GM13977 (cell line): ENCODE measurements around the gene PTAFR.

ENCODE experiments used
- DNase-seq: peaks from one replicate; pipeline ENCODE4 v3.0.0; 2012; ENCODE audit warnings: low spot score
- in situ Hi-C: fragments of 300-500 bp; cut with MboI; formaldehyde crosslinking; loops from one replicate; pipeline ENCODE4 v1.12.0; 2022; ENCODE audit warnings: low sequenced_read_pairs, low pct_unique_long_range_greater_than_20kb, mixed read lengths, inconsistent platforms; ENCODE audit not compliant: unreplicated experiment
- TF ChIP-seq, protein P1 (sequence below): IDR thresholded peaks from 2 replicates; pipeline ENCODE4 v1.5.1; 2012; ENCODE audit warnings: mild to moderate bottlenecking, control low read depth; ENCODE audit not compliant: insufficient read depth; ENCODE audit errors: extremely low read depth, missing control alignments

The PTAFR gene

DNA sequence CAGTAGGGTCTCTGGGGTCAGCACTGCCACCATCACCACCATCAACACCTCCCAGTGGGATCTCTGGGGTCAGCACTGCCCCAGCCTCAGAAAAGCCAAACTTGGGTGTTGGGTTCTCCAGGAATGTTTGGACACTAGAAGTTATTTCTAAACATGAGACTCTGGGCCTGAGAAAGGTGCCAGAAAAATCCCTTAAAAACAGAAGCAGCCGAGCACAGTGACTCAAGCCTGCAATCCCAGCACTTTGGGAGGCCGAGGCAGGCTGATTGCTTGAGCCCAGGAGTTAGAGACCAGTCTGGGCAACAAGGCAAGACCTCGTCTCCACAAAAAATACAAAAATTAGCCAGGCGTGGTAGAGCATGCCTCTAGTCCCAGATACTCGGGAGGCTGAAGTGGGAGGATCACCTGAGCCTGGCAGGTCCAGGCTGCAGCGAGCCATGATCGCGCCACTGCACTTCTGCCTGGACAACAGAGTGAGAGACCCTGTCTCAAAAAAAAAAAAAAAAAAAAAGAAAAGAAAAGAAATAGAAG is 470 bp downstream of the PTAFR start:
- in situ Hi-C loops = no loop called here
- no peak for DNase-seq
- TF ChIP-seq, protein P1, sequence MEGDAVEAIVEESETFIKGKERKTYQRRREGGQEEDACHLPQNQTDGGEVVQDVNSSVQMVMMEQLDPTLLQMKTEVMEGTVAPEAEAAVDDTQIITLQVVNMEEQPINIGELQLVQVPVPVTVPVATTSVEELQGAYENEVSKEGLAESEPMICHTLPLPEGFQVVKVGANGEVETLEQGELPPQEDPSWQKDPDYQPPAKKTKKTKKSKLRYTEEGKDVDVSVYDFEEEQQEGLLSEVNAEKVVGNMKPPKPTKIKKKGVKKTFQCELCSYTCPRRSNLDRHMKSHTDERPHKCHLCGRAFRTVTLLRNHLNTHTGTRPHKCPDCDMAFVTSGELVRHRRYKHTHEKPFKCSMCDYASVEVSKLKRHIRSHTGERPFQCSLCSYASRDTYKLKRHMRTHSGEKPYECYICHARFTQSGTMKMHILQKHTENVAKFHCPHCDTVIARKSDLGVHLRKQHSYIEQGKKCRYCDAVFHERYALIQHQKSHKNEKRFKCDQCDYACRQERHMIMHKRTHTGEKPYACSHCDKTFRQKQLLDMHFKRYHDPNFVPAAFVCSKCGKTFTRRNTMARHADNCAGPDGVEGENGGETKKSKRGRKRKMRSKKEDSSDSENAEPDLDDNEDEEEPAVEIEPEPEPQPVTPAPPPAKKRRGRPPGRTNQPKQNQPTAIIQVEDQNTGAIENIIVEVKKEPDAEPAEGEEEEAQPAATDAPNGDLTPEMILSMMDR = no peak

DNA sequence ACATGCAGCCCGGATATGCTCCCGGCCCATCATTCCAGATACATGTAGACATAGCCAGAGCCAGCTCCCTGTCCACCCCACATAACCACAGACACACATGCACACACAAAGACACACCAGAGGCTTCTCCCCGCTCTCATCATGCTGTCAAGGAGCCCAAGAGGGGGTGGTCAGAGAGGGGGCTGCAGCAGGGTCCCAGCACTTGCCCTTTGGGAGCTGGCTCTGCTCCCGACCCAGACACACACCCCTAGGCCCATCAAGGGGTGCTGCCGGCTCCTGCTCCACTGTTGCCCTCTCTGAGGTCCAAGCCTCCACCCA is 2.6 kb downstream of the PTAFR start:
- DNase-seq = no peak
- in situ Hi-C loops = no loop called here
- TF ChIP-seq, protein P1 = no peak

DNA sequence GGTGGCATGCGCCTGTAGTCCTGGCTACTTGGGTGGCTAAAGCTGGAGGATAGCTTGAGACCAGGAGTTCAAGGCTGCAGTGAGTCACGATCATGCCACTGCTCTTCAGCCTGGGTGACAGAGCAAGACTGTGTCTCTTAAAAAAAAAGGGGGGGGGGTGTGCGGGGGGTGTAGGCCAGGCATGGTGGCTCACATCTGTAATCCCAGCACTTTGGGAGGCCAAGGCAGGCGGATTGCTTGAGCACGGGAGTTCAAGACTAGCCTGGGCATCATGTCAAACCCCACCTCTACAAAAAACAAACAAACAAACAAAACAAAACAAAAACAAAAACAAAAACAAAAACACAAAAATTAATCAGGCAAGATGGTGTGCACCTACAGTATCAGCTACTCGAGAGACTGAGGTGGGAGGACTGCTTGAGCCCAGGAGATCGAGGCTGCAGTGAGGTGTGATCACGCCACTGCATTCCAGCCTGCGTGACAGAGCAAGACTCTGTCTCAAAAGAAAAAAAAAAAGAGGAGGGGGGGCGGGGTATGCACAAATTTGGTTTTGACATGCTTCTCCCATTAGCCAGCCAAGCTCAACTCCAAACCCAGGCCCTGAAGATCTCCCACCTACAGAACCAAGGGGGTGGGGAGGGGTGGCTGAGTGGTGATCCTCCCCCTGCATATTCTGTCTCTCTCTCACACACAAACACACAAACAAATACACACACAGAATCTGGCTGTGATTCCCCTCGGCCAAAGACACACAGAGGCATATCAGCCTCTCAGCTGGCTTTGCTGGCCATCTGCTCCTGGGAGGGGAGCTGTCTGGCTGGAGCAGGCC is 3.1 kb downstream of the PTAFR start:
- DNase-seq = no peak
- TF ChIP-seq, protein P1 = no peak
- in situ Hi-C loops = no loop called here

DNA sequence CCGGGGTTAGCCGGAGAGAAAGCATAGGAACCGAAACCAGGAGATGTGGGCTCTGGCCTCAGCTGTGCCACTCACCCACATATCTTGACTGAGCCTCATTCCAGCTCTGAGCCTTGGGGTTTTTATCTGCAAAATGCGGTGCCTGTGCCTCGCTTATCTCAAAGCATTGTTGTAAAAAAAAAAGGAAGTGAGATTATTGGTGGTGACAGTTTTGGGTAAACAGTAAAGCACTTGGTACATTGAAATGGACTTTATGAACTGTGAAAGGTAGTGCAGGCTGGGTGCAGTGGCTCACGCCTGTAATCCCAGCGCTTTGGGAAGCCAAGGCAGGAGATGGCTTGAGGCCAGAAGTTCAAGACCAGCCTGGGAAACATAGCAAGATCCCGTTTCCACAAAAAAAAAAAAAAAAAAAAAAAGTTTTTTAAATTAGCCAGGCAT is 3.8 kb downstream of the PTAFR start:
- in situ Hi-C loops = no loop called here
- DNase-seq = peak; percentile 61
- TF ChIP-seq, protein P1 = no peak

DNA sequence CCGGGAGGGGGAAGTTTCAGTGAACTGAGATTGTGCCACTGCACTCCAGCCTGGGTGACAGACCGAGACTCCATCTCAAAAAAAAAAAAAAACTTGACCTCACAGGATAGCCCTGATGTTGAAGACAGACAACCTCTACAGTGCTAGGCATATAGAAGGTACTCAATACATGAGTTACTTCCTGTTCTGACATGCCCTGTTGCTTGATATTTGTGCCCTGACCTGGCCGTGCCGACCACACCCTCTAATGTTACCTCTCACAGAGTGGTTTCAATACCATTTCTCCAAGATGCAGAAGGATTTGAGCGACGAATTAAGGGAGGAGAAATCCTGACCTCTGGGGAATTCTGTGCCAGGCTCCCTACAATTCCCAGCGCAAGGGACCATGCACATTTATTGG is 5.2 kb downstream of the PTAFR start:
- no peak for DNase-seq
- TF ChIP-seq, protein P1 = no peak
- in situ Hi-C loops = no loop called here

DNA sequence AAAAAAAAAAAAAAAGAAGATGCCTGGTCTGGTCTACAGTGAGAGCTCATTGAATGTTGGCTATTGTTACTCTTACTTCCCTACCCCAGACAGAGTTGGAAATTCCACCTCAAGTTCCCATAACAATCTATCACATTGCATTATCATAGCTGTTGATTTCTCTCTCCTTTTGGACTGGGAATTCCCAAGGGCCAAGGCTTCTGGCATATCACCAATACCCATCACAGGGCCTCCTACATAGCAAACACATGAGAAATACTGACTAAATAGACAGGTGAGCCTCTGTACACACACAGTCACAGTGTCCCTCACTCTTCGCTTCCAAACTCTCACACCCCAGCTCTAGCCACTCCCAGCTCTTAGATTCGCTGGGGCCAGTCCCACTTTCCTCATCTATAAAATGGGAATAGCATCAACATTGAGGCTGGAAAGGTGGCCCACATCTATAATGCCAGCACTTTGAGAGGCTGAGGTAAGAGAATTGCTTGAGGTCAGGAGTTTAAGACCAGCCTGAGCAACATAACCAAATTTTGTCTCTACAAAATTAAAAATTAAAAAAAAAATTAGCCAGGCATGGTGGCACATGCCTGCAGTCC is 6.4 kb downstream of the PTAFR start:
- TF ChIP-seq, protein P1 = no peak
- in situ Hi-C loops = no loop called here
- no peak for DNase-seq
